Limb (tissue), 2 donors: ENCODE results near the gene MRPL21.

Source experiments
- DNase-seq, 2 donors: peaks; one replicate each; pipeline ENCODE4 v3.0.0-alpha.2; 2016; ENCODE audit errors: extremely low spot score in 2 of 2

Gene MRPL21

DNA sequence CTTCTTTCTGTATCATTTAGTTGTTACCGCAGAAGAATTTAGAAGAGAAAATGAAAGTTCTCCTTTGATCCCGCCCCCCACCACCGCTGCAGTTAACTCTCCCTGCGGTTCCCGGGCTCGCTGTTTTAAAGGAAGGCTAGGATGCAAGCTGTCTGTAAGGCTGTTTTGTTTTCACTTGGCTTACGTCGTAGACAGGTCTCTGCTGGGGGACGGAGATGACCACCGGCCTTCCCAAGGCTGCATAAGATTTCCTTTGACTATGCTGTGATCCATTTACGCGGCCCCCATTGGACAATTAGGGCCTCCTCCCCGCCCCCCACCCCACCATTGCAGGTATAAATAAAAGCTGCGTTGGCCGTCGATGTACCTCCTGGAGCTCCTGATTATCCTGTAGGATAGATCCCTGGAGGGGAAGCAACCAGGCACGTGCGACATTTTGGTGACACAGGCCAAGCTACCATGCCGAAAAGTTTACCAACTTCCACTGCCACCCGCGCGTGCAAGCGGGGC is 60.5 kb downstream of the MRPL21 start:
- DNase-seq = no peak

DNA sequence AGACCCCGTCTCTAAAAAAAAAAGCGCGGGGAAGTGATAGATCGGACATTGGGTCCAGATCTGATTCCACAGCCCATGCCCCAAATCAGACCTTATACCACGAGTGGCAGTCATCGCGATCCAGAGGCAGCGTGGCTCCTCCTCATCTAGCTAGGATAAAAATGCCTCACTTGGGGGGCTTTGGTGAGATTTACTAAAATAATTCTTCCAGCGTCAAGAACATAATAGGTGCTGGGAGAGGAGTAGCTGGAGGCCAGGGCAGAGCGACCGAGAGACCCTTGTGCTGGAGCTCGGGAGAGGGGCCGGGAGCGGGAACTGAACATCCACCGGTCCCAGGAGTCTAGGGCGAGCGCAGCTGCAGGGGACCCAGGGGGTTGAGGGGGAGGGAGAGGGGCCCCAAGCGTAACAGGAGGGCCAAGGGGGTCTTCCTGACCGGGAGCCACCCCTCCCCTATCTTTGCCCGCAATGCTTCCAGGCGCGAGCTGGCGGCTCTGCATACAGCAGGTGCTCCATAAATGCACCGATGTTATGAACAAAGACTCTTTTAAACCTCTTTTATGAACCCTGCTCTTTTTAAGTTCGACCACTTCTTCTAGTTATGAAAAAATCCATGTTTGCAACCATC is 61.1 kb downstream of the MRPL21 start:
- no peak for DNase-seq

DNA sequence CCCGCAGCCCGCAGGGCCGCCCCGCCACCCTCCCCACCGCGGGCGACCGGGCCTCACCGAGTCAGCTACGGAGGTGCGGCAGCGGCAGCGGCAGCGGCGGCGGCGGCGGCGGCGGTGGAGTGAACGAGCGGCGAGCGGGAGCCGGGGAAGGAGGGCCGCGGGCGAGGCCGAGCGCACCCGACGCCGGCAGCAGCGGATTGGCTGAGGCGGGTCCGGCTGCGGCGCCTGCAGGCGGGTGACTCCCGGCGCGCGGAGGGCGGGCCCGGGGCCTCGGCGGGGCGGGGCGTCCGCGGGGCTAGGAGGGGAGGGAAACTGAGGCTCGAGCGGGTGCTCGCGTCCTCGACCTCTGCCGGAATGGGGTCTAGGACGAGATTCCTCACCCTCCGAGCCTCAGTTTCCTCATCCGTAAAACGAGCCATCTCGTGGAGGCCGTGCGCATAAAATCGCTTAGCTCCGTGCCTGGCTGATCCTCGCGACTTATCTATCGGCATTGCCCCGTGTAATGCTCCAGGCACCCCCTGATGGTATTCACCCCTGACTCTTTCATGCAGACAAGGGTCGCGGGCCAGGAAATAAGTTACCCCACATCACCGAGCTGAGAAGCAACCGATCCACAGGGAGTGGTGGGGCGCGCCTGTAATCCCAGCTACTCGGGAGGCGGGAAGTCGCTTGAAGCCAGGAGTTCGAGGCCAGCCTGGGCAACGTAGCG is 61.8 kb downstream of the MRPL21 start, which contains the start of gene CPT1A:
TSS of gene CPT1A (minus strand) at position 199 of the 709 bp plus-strand sequence. CDS start 26,442 bp downstream, outside the sequence.
- peak; percentile 49 to 80 for DNase-seq
